T-helper 2 cell treated with Interferon-gamma antibody and Interleukin-4, amounts not matched to agents 5 μg/mL and 100 μg/mL, for 36 hours (primary cell): Measurements from ENCODE around the gene KCP.

Experiments used
- DNase-seq: peaks from one replicate; pipeline ENCODE4 v3.0.0; 2021; ENCODE audit warnings: low spot score
- H3K27ac Mint-ChIP-seq: one replicate; pipeline ENCODE4 v1.8.0; 2021; ENCODE audit warnings: mild to moderate bottlenecking, mixed read lengths
- H3K27me3 Mint-ChIP-seq: one replicate; pipeline ENCODE4 v1.8.0; 2021; ENCODE audit warnings: low read depth, mixed read lengths
- H3K36me3 Mint-ChIP-seq: one replicate; pipeline ENCODE4 v1.8.0; 2021; ENCODE audit warnings: low read depth, mixed read lengths
- H3K4me1 Mint-ChIP-seq: one replicate; pipeline ENCODE4 v1.8.0; 2021; ENCODE audit warnings: low read depth, mixed read lengths
- H3K4me3 Mint-ChIP-seq: one replicate; pipeline ENCODE4 v1.8.0; 2022; ENCODE audit warnings: mild to moderate bottlenecking, moderate library complexity, mixed read lengths
- H3K9me3 Mint-ChIP-seq: one replicate; pipeline ENCODE4 v1.8.0; 2021; ENCODE audit warnings: mixed read lengths

Gene KCP

GRCh38 chr7:128831178-128831993, 79.1 kb downstream of the KCP start:
- H3K36me3 Mint-ChIP-seq: no peaks in the 10 kb centered on the region
- H3K9me3 Mint-ChIP-seq: no peaks in the 10 kb centered on the region
- H3K27ac Mint-ChIP-seq: no peak overlapping the region
- H3K4me1 Mint-ChIP-seq: peaks cover 2% of the 10 kb centered on the region
- peaks cover 54% of the 10 kb centered on the region for H3K27me3 Mint-ChIP-seq
- no peak for DNase-seq
- H3K4me3 Mint-ChIP-seq: no peak overlapping the region

GRCh38 chr7:128830231-128831177, 80.0 kb downstream of the KCP start, which contains the start of gene FLNC:
Gene FLNC, plus strand, starts transcription at chr7:128830406. Its CDS starts 232 bp downstream, at chr7:128830638.
- H3K9me3 Mint-ChIP-seq: no peaks in the 10 kb centered on the region
- H3K36me3 Mint-ChIP-seq: no peaks in the 10 kb centered on the region
- H3K4me3 Mint-ChIP-seq: peak within 1 kb of the TSS; percentile 56
- peaks cover 2% of the 10 kb centered on the region for H3K4me1 Mint-ChIP-seq
- no peak within 1 kb of the TSS for H3K27ac Mint-ChIP-seq
- peak; percentile 15 for DNase-seq
- H3K27me3 Mint-ChIP-seq: peaks cover 54% of the 10 kb centered on the region

- Mint-ChIP-seq H3K9me3 (no peaks in the 10 kb centered on the region), H3K27me3 (peaks cover 53% of the 10 kb centered on the region), H3K27ac (no peak overlapping the region), H3K4me3 (peak overlapping the region; percentile 34), H3K36me3 (no peaks in the 10 kb centered on the region), H3K4me1 (peaks cover 2% of the 10 kb centered on the region)
- DNase-seq: no peak
Observed at GRCh38 chr7:128829391-128830166, 80.9 kb downstream of the KCP start.

GRCh38 chr7:128827971-128828711, 82.4 kb downstream of the KCP start:
- H3K4me1 Mint-ChIP-seq: peaks cover 2% of the 10 kb centered on the region
- H3K9me3 Mint-ChIP-seq: no peaks in the 10 kb centered on the region
- H3K36me3 Mint-ChIP-seq: no peaks in the 10 kb centered on the region
- H3K27me3 Mint-ChIP-seq: peaks cover 49% of the 10 kb centered on the region
- DNase-seq: no peak
- H3K27ac Mint-ChIP-seq: no peak overlapping the region
- H3K4me3 Mint-ChIP-seq: no peak overlapping the region

- DNase-seq: no peak
- peaks cover 2% of the 10 kb centered on the region for H3K4me1 Mint-ChIP-seq
- peaks cover 42% of the 10 kb centered on the region for H3K27me3 Mint-ChIP-seq
- H3K27ac Mint-ChIP-seq: no peak overlapping the region
- H3K4me3 Mint-ChIP-seq: no peak overlapping the region
- no peaks in the 10 kb centered on the region for H3K9me3 Mint-ChIP-seq
- no peaks in the 10 kb centered on the region for H3K36me3 Mint-ChIP-seq
Observed at GRCh38 chr7:128827248-128827958, 83.1 kb downstream of the KCP start.

- Mint-ChIP-seq H3K9me3 (no peaks in the 10 kb centered on the region), H3K36me3 (no peaks in the 10 kb centered on the region), H3K27ac (no peak overlapping the region), H3K27me3 (peaks cover 39% of the 10 kb centered on the region), H3K4me3 (no peak overlapping the region), H3K4me1 (peaks cover 2% of the 10 kb centered on the region)
- DNase-seq: no peak
Observed at GRCh38 chr7:128826916-128827247, 83.6 kb downstream of the KCP start.
